Stomach (tissue), 9 donors: ENCODE data around the gene EML4. TPM values are rescaled to one million over a fixed set of nuclear protein-coding genes. Genes with fewer than 3 reads are reported as not detected.
"Not testable (repeated sequence)": the region's sequence is repeated elsewhere in the genome, so short reads cannot be mapped to it uniquely, and the experiment has no call there.

ENCODE experiments used
- DNase-seq, 2 donors: peaks; one replicate each; pipeline versions ENCODE4 v3.0.0 to v3.0.0-alpha.2; 2013 to 2019
- H3K27ac ChIP-seq, 5 donors: fragments of 200-600 bp in 4 of 5; sonication (generic) in 4 of 5; one replicate each; pipeline ENCODE4 v1.5.1; 2013 to 2019; ENCODE audit warnings: mild to moderate bottlenecking in 1 of 5, moderate library complexity in 1 of 5
- H3K27me3 ChIP-seq, 3 donors: fragments of 200-600 bp; sonication (generic); one replicate each; pipeline ENCODE4 v1.5.1; 2017 to 2019; ENCODE audit warnings: mixed run types in 1 of 3
- H3K36me3 ChIP-seq, 4 donors: fragments of 200-600 bp; sonication (generic); 1 replicate in 3 of 4; 2 replicates in 1 of 4; pipeline ENCODE4 v1.5.1; 2016 to 2019
- H3K4me1 ChIP-seq, 4 donors: fragments of 200-600 bp; sonication (generic); one replicate each; pipeline ENCODE4 v1.5.1; 2016 to 2019
- H3K4me3 ChIP-seq, 4 donors: fragments of 200-600 bp; sonication (generic) in 3 of 4; one replicate each; pipeline ENCODE4 v1.5.1; 2016 to 2019; ENCODE audit warnings: mild to moderate bottlenecking in 1 of 4
- H3K9me3 ChIP-seq, 4 donors: fragments of 200-600 bp; sonication (generic); one replicate each; pipeline ENCODE4 v1.5.1; 2016 to 2019
- EP300 ChIP-seq: sonication (generic); formaldehyde crosslinking; IDR thresholded peaks from one replicate; pipeline ENCODE4 v1.6.1; 2017; ENCODE audit warnings: antibody characterized with exemption
- POLR2A ChIP-seq, 4 donors: fragments of 450-650 bp; IDR thresholded peaks; one replicate each; pipeline ENCODE4 v1.6.1; 2016; ENCODE audit warnings: antibody characterized with exemption in 4 of 4, control low read depth in 2 of 4, mild to moderate bottlenecking in 1 of 4, moderate library complexity in 1 of 4
- POLR2AphosphoS5 ChIP-seq, 3 donors: sonication (generic); formaldehyde crosslinking; IDR thresholded peaks; one replicate each; pipeline ENCODE4 v1.6.1; 2016; ENCODE audit warnings: antibody characterized with exemption in 3 of 3
- WGBS, 5 donors: extraction: QIAGEN DNeasy Blood & Tissue Kit in 3 of 5; methylation state at CpG; one replicate each; pipeline versions ENCODE4 v1.1.5 to v1.1.7; 2013 to 2018; 5-methylcytosine and 5-hydroxymethylcytosine counted together
- intact Hi-C: fragments of 100-400 bp; cut with DNase I; formaldehyde crosslinking; loops from one replicate; pipeline ENCODE4 v1.15.1; 2023; ENCODE audit warnings: low total_unique reads
- polyA plus RNA-seq, 3 donors: library from polyadenylated mRNA; stranded (reverse); fragments of 200-250 nt; gene quantifications; one replicate each; pipeline ENCODE4 v1.2.3, GENCODE V29; 2013
- total RNA-seq, 5 donors: library from RNA; depleted of rRNA; stranded (reverse); fragments of >200 nt; gene quantifications; one replicate each; pipeline versions ENCODE4 v1.1.0 to v1.2.3, GENCODE V29; 2014 to 2016
- TF ChIP-seq, protein P1 (sequence below), 7 experiments: fragments of 450-650 bp in 4 of 7; fragments of 200-600 bp in 3 of 7; sonication (generic) in 3 of 7; IDR thresholded peaks; one replicate each; pipeline ENCODE4 v1.5.1; 2016 to 2019; ENCODE audit warnings: antibody characterized with exemption in 7 of 7, control low read depth in 2 of 7, mild to moderate bottlenecking in 1 of 7
- donor health status: healthy with polysubstance abuse.
- donor health status: Bipolar disorder and iron deficiency.
- donor health status: healthy.

EML4 gene
- total and polyA plus RNA-seq, 8 donors, result 10.2 to 292 (median 28.6) TPM

DNA sequence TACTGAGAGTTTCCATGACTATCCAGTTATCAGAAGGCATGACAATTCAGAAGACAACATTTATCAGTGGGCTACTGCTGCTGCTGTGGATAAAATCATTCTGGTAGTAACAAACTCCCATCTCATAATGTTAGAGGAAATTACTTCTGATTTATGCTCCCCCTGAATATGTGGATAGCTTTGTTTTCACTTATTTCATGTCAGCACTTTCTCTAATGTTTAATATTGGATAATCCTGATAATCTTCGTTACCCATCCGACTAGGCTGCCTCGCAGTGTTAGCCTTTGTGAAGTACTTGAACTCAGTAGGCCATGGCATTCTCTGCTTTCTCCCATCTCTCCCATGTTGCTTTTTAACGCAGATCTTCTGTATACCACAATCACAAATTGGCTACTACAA, 163.4 kb downstream of the EML4 start:
- Histone ChIP-seq H3K27ac (no peak overlapping the region), H3K4me1 (peaks cover 0 to 8% (median under 1%) of the 10 kb centered on the region in 4 donors), H3K27me3 (no peaks in the 10 kb centered on the region), H3K36me3 (peaks cover 24 to 89% (median 82%) of the 10 kb centered on the region in 4 donors), H3K9me3 (no peaks in the 10 kb centered on the region), H3K4me3 (no peak overlapping the region)
- WGBS, 5 donors, result 84 to 92% (median 87%) methylated on average over 4 of the region's 4 CpGs
- intact Hi-C loops, result loop anchor here (10.0 kb wide), 1 partner anchor 238 kb away; no protein-coding TSS in a partner anchor
- no peak for DNase-seq
- TF ChIP-seq POLR2AphosphoS5 (IDR thresholded peaks at IDR 0.05) (no peak), POLR2A (IDR thresholded peaks at IDR 0.05) (no peak), EP300 (no peak)
- TF ChIP-seq, protein P1, sequence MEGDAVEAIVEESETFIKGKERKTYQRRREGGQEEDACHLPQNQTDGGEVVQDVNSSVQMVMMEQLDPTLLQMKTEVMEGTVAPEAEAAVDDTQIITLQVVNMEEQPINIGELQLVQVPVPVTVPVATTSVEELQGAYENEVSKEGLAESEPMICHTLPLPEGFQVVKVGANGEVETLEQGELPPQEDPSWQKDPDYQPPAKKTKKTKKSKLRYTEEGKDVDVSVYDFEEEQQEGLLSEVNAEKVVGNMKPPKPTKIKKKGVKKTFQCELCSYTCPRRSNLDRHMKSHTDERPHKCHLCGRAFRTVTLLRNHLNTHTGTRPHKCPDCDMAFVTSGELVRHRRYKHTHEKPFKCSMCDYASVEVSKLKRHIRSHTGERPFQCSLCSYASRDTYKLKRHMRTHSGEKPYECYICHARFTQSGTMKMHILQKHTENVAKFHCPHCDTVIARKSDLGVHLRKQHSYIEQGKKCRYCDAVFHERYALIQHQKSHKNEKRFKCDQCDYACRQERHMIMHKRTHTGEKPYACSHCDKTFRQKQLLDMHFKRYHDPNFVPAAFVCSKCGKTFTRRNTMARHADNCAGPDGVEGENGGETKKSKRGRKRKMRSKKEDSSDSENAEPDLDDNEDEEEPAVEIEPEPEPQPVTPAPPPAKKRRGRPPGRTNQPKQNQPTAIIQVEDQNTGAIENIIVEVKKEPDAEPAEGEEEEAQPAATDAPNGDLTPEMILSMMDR (IDR thresholded peaks at IDR 0.05), result no peak

DNA sequence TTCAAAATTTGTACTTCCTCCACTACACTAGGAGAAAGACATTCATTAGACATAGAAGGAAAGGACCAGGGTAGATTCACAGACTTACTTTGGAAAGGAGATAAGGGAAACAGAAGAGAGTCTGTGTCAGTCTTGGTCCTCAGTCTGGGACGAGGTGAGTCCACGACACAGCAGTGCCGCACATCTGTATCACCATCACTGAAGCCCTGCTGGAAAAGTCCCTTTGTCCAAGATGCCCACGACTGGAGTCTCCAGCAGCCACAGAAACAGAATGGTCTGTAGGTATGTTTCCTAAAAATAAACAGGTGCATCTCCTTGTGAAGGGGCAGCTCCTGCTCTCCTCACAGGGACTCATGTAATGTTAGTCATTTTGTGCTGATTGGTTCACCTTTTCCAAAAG, 164.4 kb downstream of the EML4 start:
- Histone ChIP-seq H3K9me3 (no peaks in the 10 kb centered on the region), H3K27me3 (no peaks in the 10 kb centered on the region), H3K4me3 (no peak overlapping the region), H3K36me3 (peaks cover 24 to 99% (median 92%) of the 10 kb centered on the region in 4 donors), H3K4me1 (no peaks in the 10 kb centered on the region), H3K27ac (no peak overlapping the region)
- no peak for TF ChIP-seq EP300
- TF ChIP-seq, protein P1 (IDR thresholded peaks at IDR 0.05), result no peak
- TF ChIP-seq POLR2AphosphoS5 (IDR thresholded peaks at IDR 0.05), result no peak
- TF ChIP-seq POLR2A (IDR thresholded peaks at IDR 0.05), result no peak
- DNase-seq, result no peak
- intact Hi-C loops, result loop anchor here (10.0 kb wide), 1 partner anchor 239 kb away; no protein-coding TSS in a partner anchor
- WGBS, 5 donors, result 92 to 96% (median 96%) methylated on average over 4 of the region's 4 CpGs

DNA sequence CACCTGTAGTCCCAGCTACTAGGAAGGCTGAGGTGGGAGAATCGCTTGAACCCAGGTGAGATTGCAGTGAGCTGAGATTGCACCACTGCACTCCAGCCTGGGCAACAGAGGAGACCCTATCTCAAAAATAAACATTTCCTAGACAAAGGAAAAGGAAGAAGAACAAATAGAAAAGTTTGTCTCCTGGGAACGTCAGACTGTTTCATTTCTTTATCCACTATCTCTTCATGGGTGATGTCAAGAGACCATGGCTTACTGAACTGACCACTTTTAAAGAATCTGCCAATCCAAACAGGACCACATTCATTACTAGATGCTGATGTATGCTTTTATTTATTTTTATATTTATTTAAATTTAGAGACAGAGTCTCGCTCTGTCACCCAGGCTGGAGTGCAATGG, 165.1 kb downstream of the EML4 start:
- Histone ChIP-seq H3K4me3 (no peak overlapping the region), H3K27ac (no peak overlapping the region), H3K4me1 (no peaks in the 10 kb centered on the region), H3K27me3 (no peaks in the 10 kb centered on the region), H3K9me3 (no peaks in the 10 kb centered on the region), H3K36me3 (peaks cover 24 to 99% (median 90%) of the 10 kb centered on the region in 4 donors)
- TF ChIP-seq, protein P1 (IDR thresholded peaks at IDR 0.05), result no peak
- no peak for TF ChIP-seq POLR2AphosphoS5 (IDR thresholded peaks at IDR 0.05)
- TF ChIP-seq EP300, result no peak
- TF ChIP-seq POLR2A (IDR thresholded peaks at IDR 0.05), result no peak
- intact Hi-C loops, result loop anchor here (10.0 kb wide), 1 partner anchor 239 kb away; no protein-coding TSS in a partner anchor
- WGBS, 5 donors, result 78 to 87% (median 85%) methylated on average over 3 of the region's 3 CpGs
- no peak for DNase-seq

DNA sequence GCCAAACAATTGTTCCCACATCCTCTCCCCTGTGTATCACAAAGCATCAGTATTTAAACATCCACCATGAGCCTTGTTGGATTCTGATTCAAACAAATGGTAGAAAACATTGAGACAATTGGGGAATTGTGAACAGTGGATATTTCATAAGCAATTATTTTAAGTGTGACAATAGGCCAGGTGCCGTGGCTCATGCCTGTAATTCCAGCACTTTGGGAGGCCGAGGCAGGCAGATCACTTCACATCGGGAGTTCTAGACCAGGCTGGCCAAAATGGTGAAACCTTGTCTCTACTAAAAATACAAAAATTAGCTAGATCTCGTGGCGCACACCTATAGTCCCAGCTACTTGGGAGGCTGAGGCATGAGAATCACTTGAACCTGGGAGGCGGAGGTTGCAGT, 165.7 kb downstream of the EML4 start:
- not testable (repeated sequence) for DNase-seq, H3K4me3 ChIP-seq, H3K9me3 ChIP-seq, H3K4me1 ChIP-seq, H3K27me3 ChIP-seq, H3K27ac ChIP-seq
- WGBS, 5 donors, result 95 to 99% (median 97%) methylated on average over 6 of the region's 6 CpGs
- intact Hi-C loops, result loop anchor here (10.0 kb wide), 1 partner anchor 240 kb away; no protein-coding TSS in a partner anchor
- peaks cover 24 to 98% (median 90%) of the 10 kb centered on the region in 4 donors for H3K36me3 ChIP-seq

DNA sequence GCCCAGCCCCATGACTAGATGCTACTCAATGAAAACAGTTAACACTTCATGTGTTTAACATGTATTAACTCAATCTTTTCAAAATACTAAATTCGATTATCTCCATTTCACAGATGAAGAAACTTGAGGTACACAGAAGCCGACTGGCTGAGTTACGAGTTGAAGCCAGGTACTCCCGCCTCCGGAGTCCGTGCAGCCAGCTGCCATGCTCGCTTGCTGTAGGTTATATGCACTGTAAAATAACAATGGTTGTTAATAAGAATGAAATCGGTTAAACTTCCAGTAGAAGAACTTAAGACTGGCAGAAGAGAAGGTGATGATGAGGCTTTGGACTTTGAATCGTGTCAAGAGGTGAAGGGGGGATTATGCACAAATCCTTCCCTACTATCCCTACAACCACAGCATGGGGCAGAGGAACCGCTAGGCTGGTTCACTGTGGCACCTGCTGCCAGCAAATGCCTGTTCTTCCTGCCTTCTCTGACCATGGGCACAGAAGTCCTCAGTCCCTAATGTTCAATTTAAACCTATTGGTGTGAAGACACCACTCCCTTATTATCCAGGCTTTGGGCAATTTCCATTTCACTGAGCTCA, 166.5 kb downstream of the EML4 start:
- Histone ChIP-seq H3K27ac (no peak overlapping the region), H3K4me1 (no peaks in the 10 kb centered on the region), H3K9me3 (no peaks in the 10 kb centered on the region), H3K36me3 (peaks cover 25 to 98% (median 89%) of the 10 kb centered on the region in 4 donors), H3K27me3 (no peaks in the 10 kb centered on the region), H3K4me3 (no peak overlapping the region)
- no peak for TF ChIP-seq POLR2A (IDR thresholded peaks at IDR 0.05)
- TF ChIP-seq, protein P1 (IDR thresholded peaks at IDR 0.05), result no peak
- no peak for TF ChIP-seq EP300
- TF ChIP-seq POLR2AphosphoS5 (IDR thresholded peaks at IDR 0.05), result no peak
- no peak for DNase-seq
- 97% methylated on average over 10 of the region's 10 CpGs for WGBS, 5 donors
- intact Hi-C loops, result loop anchor here (10.0 kb wide), 1 partner anchor 241 kb away; no protein-coding TSS in a partner anchor
